Stimulated activated CD4-positive, alpha-beta T cell treated with anti-CD3 and anti-CD28 coated beads, Interleukin-15, amount 100 ng/mL, for 48 hours (primary cell): ENCODE results near the gene SLC9A9.
"Not testable (repeated sequence)": the region's sequence is repeated elsewhere in the genome, so short reads cannot be mapped to it uniquely, and the experiment has no call there.

Experiments used
- DNase-seq, 2 donors: peaks; one replicate each; pipeline ENCODE4 v3.0.0-alpha.2; 2020; ENCODE audit warnings: low read depth in 2 of 2

Gene SLC9A9

GRCh38 chr3:143810166-143810952 lies 37.9 kb downstream of the SLC9A9 start:
- DNase-seq = no peak

- DNase-seq = no peak
Observed at GRCh38 chr3:143809121-143809621, 39.1 kb downstream of the SLC9A9 start.

GRCh38 chr3:143808030-143808429 lies 40.2 kb downstream of the SLC9A9 start:
- DNase-seq = no peak

GRCh38 chr3:143806038-143806437 lies 42.2 kb downstream of the SLC9A9 start:
- no peak for DNase-seq

- DNase-seq = not testable (repeated sequence)
Observed at GRCh38 chr3:143805476-143805875, 42.8 kb downstream of the SLC9A9 start.

GRCh38 chr3:143801046-143801445 lies 47.2 kb downstream of the SLC9A9 start:
- not testable (repeated sequence) for DNase-seq

GRCh38 chr3:143798151-143798550 lies 50.1 kb downstream of the SLC9A9 start:
- not testable (repeated sequence) for DNase-seq

GRCh38 chr3:143795874-143796273 lies 52.4 kb downstream of the SLC9A9 start:
- DNase-seq = no peak

GRCh38 chr3:143794793-143795462 lies 53.3 kb downstream of the SLC9A9 start:
- DNase-seq = no peak

GRCh38 chr3:143793971-143794370 lies 54.3 kb downstream of the SLC9A9 start:
- no peak for DNase-seq

GRCh38 chr3:143791386-143791785 lies 56.9 kb downstream of the SLC9A9 start:
- DNase-seq = no peak

GRCh38 chr3:143786219-143787191 lies 61.8 kb downstream of the SLC9A9 start:
- no peak for DNase-seq

GRCh38 chr3:143784446-143784845 lies 63.8 kb downstream of the SLC9A9 start:
- DNase-seq = no peak

GRCh38 chr3:143783851-143784370 lies 64.4 kb downstream of the SLC9A9 start:
- DNase-seq = no peak

GRCh38 chr3:143775459-143775858 lies 72.8 kb downstream of the SLC9A9 start:
- DNase-seq = no peak

- DNase-seq = no peak
Observed at GRCh38 chr3:143771939-143772338, 76.3 kb downstream of the SLC9A9 start.

GRCh38 chr3:143771258-143771657 lies 77.0 kb downstream of the SLC9A9 start:
- DNase-seq = no peak

- no peak for DNase-seq
Observed at GRCh38 chr3:143770391-143770790, 77.9 kb downstream of the SLC9A9 start.

- DNase-seq = no peak
Observed at GRCh38 chr3:143769616-143770015, 78.7 kb downstream of the SLC9A9 start.

- no peak for DNase-seq
Observed at GRCh38 chr3:143764840-143765239, 83.4 kb downstream of the SLC9A9 start.

- DNase-seq = no peak
Observed at GRCh38 chr3:143763564-143764162, 84.6 kb downstream of the SLC9A9 start.
